Measurements from ENCODE around the gene BCO2. TPM values are rescaled to one million over a fixed set of nuclear protein-coding genes. Genes with fewer than 3 reads are reported as not detected.

The BCO2 gene
- total RNA-seq, 3 donors from 2014 or later, result 3.4 to 10.8 (median 5.2) TPM

GRCh38 chr11:112265659-112266409 is 90.5 kb downstream of the BCO2 start:
- Histone ChIP-seq H3K4me1 (no peaks in the 10 kb centered on the region), H3K27me3 (no peaks in the 10 kb centered on the region), H3K27ac (no peak overlapping the region), H3K36me3 (no peaks in the 10 kb centered on the region), H3K4me3 (no peak overlapping the region), H3K9me3 (no peaks in the 10 kb centered on the region)
- TF ChIP-seq POLR2AphosphoS5 (IDR thresholded peaks at IDR 0.05), result no peak
- no peak for TF ChIP-seq POLR2A (IDR thresholded peaks at IDR 0.05)
- TF ChIP-seq CTCF (IDR thresholded peaks at IDR 0.05), result no peak
- intact Hi-C loops (cut with DNase I; ENCODE audit: low total_unique reads), result no loop called here
- no peak for DNase-seq (ENCODE audit: low spot score in 2 of 2)

GRCh38 chr11:112266410-112266778 is 91.1 kb downstream of the BCO2 start:
- no peak for TF ChIP-seq POLR2A (IDR thresholded peaks at IDR 0.05)
- no peak for TF ChIP-seq POLR2AphosphoS5 (IDR thresholded peaks at IDR 0.05)
- Histone ChIP-seq H3K36me3 (no peaks in the 10 kb centered on the region), H3K27ac (no peak overlapping the region), H3K27me3 (no peaks in the 10 kb centered on the region), H3K4me1 (no peaks in the 10 kb centered on the region), H3K9me3 (no peaks in the 10 kb centered on the region), H3K4me3 (no peak overlapping the region)
- intact Hi-C loops (cut with DNase I; ENCODE audit: low total_unique reads), result no loop called here
- DNase-seq (ENCODE audit: low spot score in 2 of 2), result no peak

- Histone ChIP-seq H3K27me3 (no peaks in the 10 kb centered on the region), H3K4me1 (no peaks in the 10 kb centered on the region), H3K4me3 (no peak overlapping the region), H3K27ac (no peak overlapping the region), H3K36me3 (no peaks in the 10 kb centered on the region), H3K9me3 (no peaks in the 10 kb centered on the region)
- intact Hi-C loops (cut with DNase I; ENCODE audit: low total_unique reads), result no loop called here
- TF ChIP-seq CTCF (IDR thresholded peaks at IDR 0.05) (no peak), POLR2A (IDR thresholded peaks at IDR 0.05) (no peak), POLR2AphosphoS5 (IDR thresholded peaks at IDR 0.05) (no peak)
- DNase-seq (ENCODE audit: low spot score in 2 of 2), result no peak
These were observed 91.9 kb downstream of the BCO2 start for GRCh38 chr11:112267188-112267591.

- Histone ChIP-seq H3K27me3 (no peaks in the 10 kb centered on the region), H3K36me3 (no peaks in the 10 kb centered on the region), H3K4me1 (no peaks in the 10 kb centered on the region), H3K9me3 (no peaks in the 10 kb centered on the region), H3K27ac (no peak overlapping the region), H3K4me3 (no peak overlapping the region)
- DNase-seq (ENCODE audit: low spot score in 2 of 2), result no peak
- intact Hi-C loops (cut with DNase I; ENCODE audit: low total_unique reads), result no loop called here
- TF ChIP-seq CTCF (IDR thresholded peaks at IDR 0.05), result no peak
- TF ChIP-seq POLR2AphosphoS5 (IDR thresholded peaks at IDR 0.05), result no peak
- TF ChIP-seq POLR2A (IDR thresholded peaks at IDR 0.05), result no peak
These were observed 93.1 kb downstream of the BCO2 start for GRCh38 chr11:112268406-112268805.

Other genes starting within 250 kb of the BCO2 start
- gene DIXDC1, start 238.2 kb upstream of the BCO2 start, total RNA-seq, result 10 to 100 TPM; 38.9 to 53.9 (median 45.2) TPM
- 10 to 100 TPM; 26.9 to 30.9 (median 27.5) TPM for gene DLAT, start 150.1 kb upstream of the BCO2 start, total RNA-seq
- gene PIH1D2, start 101.5 kb upstream of the BCO2 start, total RNA-seq, result 1 to 10 TPM; 1.3 to 5.4 (median 3.3) TPM
- gene NKAPD1, start 101.2 kb upstream of the BCO2 start, total RNA-seq, result 10 to 100 TPM; 13.1 to 16.1 (median 14.7) TPM
- 10 to 100 TPM; 31.9 to 48.8 (median 40.5) TPM for gene TIMM8B, start 88.8 kb upstream of the BCO2 start, total RNA-seq
- 100 to 1,000 TPM; 108 to 122 (median 109) TPM for gene SDHD, start 88.6 kb upstream of the BCO2 start, total RNA-seq
- 10 to 100 TPM in 2 of 3 donors, 1 to 10 TPM in 1; 8.2 to 21.0 (median 16.8) TPM for gene IL18, start 11.4 kb upstream of the BCO2 start, total RNA-seq
- 1 to 10 TPM in 2 of 3 donors, not detected in 1; 1.2 to 1.3 TPM for gene TEX12, start 8.1 kb upstream of the BCO2 start, total RNA-seq
- gene PTS, start 50.9 kb downstream of the BCO2 start, total RNA-seq, result 10 to 100 TPM; 21.8 to 40.4 (median 38.7) TPM
- gene PLET1, start 85.3 kb downstream of the BCO2 start, total RNA-seq, result not detected

Measured in breast epithelium (tissue), 4 donors.